ENCODE data around the gene SETD2. TPM values are rescaled to one million over a fixed set of nuclear protein-coding genes. Genes with fewer than 3 reads are reported as not detected.
A peak's percentile ranks its signal among the peaks of the same experiment; 100 is the strongest.

SETD2 gene
- total and polyA plus RNA-seq, 9 of the 15 experiments (the other 6 are each of a cell fraction or from before 2014, with no cell fraction given) = 8.2 to 44.0 (median 33.6) TPM

GRCh38 chr3:47117807-47118364 is 46.0 kb downstream of the SETD2 start (continued):
- TF ChIP-seq CHAMP1 (IDR thresholded peaks at IDR 0.05) (peak; percentile 43; the same call in 1 of the 2 replicates), IFI16 (CRISPR knock-in tag; IDR thresholded peaks at IDR 0.05) (no peak), ARID3A (IDR thresholded peaks at IDR 0.05; ENCODE audit: borderline replicate concordance, low read depth, low read length) (peak; percentile 71; the same call in 1 of the 2 replicates), E2F8 (IDR thresholded peaks at IDR 0.05; ENCODE audit: low read depth, partially characterized antibody) (peak; percentile 51), TCF3 (CRISPR knock-in tag; IDR thresholded peaks at IDR 0.05) (peak; percentile 64), ZEB2 (IDR thresholded peaks at IDR 0.05) (0 out of 2 replicates have a peak, but pooled peaks have one; percentile 37), CBFA2T2 (conservative IDR thresholded peaks at IDR 0.05) (peak; percentile 80), RFX1 (IDR thresholded peaks at IDR 0.05) (no peak), NFIC (IDR thresholded peaks at IDR 0.05) (peak; percentile 75), FOXK1 (CRISPR knock-in tag; IDR thresholded peaks at IDR 0.05; ENCODE audit: borderline replicate concordance) (no peak), ZBTB2 (IDR thresholded peaks at IDR 0.05) (peak; percentile 83; the same call in 1 of the 2 replicates), MXI1 (IDR thresholded peaks at IDR 0.05; ENCODE audit: low read depth, low read length) (no peak), LEF1 (IDR thresholded peaks at IDR 0.05) (peak; percentile 95), ZKSCAN3 (CRISPR knock-in tag; IDR thresholded peaks at IDR 0.05) (no peak), MEF2D (tag; conservative IDR thresholded peaks at IDR 0.05; ENCODE audit: low read depth) (peak; percentile 73; the same call in 1 of the 2 replicates), TAL1 (IDR thresholded peaks at IDR 0.05) (peak; percentile 86), E2F6 (IDR thresholded peaks at IDR 0.05; ENCODE audit: borderline replicate concordance in 1 of 2, extremely low read depth in 1 of 2, insufficient read depth in 1 of 2, insufficient read length in 1 of 2, low read depth in 1 of 2, low read length in 1 of 2, poor library complexity in 1 of 2, severe bottlenecking in 1 of 2) (no peak), NFXL1 (CRISPR knock-in tag; IDR thresholded peaks at IDR 0.05) (no peak), NFE2 (IDR thresholded peaks at IDR 0.05; ENCODE audit: low read depth) (peak; percentile 50), SMARCE1 (IDR thresholded peaks at IDR 0.05) (peak; percentile 93)
